ENCODE measurements around the gene ESAM.

Gene ESAM

DNA sequence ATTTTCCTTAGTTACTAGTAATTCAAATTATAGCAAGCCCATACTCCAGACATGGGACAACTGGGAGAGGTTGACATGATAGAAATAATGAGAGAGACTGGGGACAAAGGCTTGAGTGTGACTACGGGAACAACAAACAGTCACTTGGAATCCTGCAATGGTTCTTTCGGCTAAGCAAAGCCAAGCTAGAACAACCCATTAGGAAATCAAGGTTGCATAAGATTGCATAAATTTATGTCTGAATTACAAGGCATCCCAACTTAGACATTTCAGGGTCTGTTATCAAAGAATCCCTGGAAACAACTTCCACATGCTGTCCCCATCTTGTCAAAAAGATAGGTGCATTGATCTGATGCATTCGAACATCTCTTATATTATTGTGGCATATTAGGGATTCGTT lies 32.5 kb downstream of the ESAM start:
- DNase-seq (ENCODE audit: low spot score): no peak
- H3K4me2 ChIP-seq (ENCODE audit: insufficient read depth, low read length, poor library complexity, severe bottlenecking): no peak overlapping the region
- H2BK120ac ChIP-seq (ENCODE audit: low read depth, low read length): no peak overlapping the region
- H3K14ac ChIP-seq (ENCODE audit: low read length): no peak overlapping the region
- no peak overlapping the region for H2BK5ac ChIP-seq (ENCODE audit: low read length)
- no peak overlapping the region for H2AFZ ChIP-seq (ENCODE audit: low read length)
- H4K8ac ChIP-seq (ENCODE audit: low read depth, low read length): no peak overlapping the region
- H3K4ac ChIP-seq (ENCODE audit: low read length): no peak overlapping the region
- no peaks in the 10 kb centered on the region for H3K36me3 ChIP-seq (replicated peaks in 1 of 2; ENCODE audit: control insufficient read depth in 2 of 2, insufficient read depth in 2 of 2, low read length in 2 of 2)
- no peak overlapping the region for H3K27ac ChIP-seq (replicated peaks; ENCODE audit: low read length)
- no peaks in the 10 kb centered on the region for H3K79me1 ChIP-seq (ENCODE audit: low read depth, low read length)
- WGBS, 2 donors (ENCODE audit: extremely low coverage in 2 of 2, insufficient read length in 2 of 2, insufficient replicate concordance in 1 of 2): no CpG with 5 or more reads among the region's 4 CpGs
- H3K18ac ChIP-seq (ENCODE audit: low read length): no peak overlapping the region
- no peak overlapping the region for H4K91ac ChIP-seq (ENCODE audit: low read depth, low read length, poor library complexity)
- H2BK12ac ChIP-seq (ENCODE audit: low read length): no peak overlapping the region
- no peak overlapping the region for H3K9ac ChIP-seq (ENCODE audit: low read depth, low read length, poor library complexity)
- H3K23ac ChIP-seq (ENCODE audit: low read depth, low read length, poor library complexity): no peak overlapping the region
- no peak overlapping the region for H3K4me3 ChIP-seq (ENCODE audit: low read length in 2 of 2)
- peaks cover 8 to 25% of the 10 kb centered on the region in 2 donors for H3K4me1 ChIP-seq (ENCODE audit: control insufficient read depth in 2 of 2, insufficient read depth in 1 of 2, low read depth in 1 of 2, low read length in 2 of 2)
- peaks cover 0 to 2% of the 10 kb centered on the region in 2 donors for H3K9me3 ChIP-seq (replicated peaks in 1 of 2; ENCODE audit: control insufficient read depth in 2 of 2, insufficient read depth in 1 of 2, low read depth in 1 of 2, low read length in 2 of 2)
- H2AK5ac ChIP-seq (ENCODE audit: low read depth, low read length): no peak overlapping the region
- H3K27me3 ChIP-seq (ENCODE audit: control insufficient read depth in 3 of 3, insufficient read depth in 3 of 3, low read depth in 1 of 3, low read length in 3 of 3): no peaks in the 10 kb centered on the region
- H2BK15ac ChIP-seq (ENCODE audit: low read length): no peak overlapping the region

DNA sequence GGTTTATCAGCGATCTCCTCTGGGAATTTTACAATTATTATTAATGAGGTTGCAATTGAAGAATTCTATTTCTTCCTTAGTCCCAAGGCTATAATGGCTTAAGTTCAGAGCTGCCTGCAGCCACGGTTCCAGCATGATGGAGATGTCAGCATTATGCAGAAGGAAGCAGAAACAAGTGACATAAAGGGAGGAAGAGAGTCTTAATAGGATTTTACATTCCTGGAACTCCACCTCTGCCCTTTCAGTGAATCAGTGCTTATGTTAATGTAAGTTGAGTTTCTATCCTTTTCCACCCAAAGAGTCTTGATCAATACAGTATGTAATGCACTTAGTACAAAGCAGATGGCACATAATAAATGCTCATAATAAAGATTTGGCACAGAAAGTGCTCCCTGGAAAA lies 34.0 kb downstream of the ESAM start:
- Histone ChIP-seq H2BK15ac (ENCODE audit: low read length) (no peak overlapping the region), H2BK120ac (ENCODE audit: low read depth, low read length) (no peak overlapping the region), H3K36me3 (replicated peaks in 1 of 2; ENCODE audit: control insufficient read depth in 2 of 2, insufficient read depth in 2 of 2, low read length in 2 of 2) (no peaks in the 10 kb centered on the region), H2AK5ac (ENCODE audit: low read depth, low read length) (no peak overlapping the region), H4K8ac (ENCODE audit: low read depth, low read length) (no peak overlapping the region), H3K4me3 (ENCODE audit: low read length in 2 of 2) (no peak overlapping the region), H3K18ac (ENCODE audit: low read length) (no peak overlapping the region), H3K4me1 (ENCODE audit: control insufficient read depth in 2 of 2, insufficient read depth in 1 of 2, low read depth in 1 of 2, low read length in 2 of 2) (peaks cover 8 to 31% of the 10 kb centered on the region in 2 donors), H3K9me3 (replicated peaks in 1 of 2; ENCODE audit: control insufficient read depth in 2 of 2, insufficient read depth in 1 of 2, low read depth in 1 of 2, low read length in 2 of 2) (peaks cover 0 to 2% of the 10 kb centered on the region in 2 donors), H3K4me2 (ENCODE audit: insufficient read depth, low read length, poor library complexity, severe bottlenecking) (no peak overlapping the region), H3K79me1 (ENCODE audit: low read depth, low read length) (no peaks in the 10 kb centered on the region), H3K27ac (replicated peaks; ENCODE audit: low read length) (no peak overlapping the region), H3K27me3 (ENCODE audit: control insufficient read depth in 3 of 3, insufficient read depth in 3 of 3, low read depth in 1 of 3, low read length in 3 of 3) (no peaks in the 10 kb centered on the region), H2BK5ac (ENCODE audit: low read length) (no peak overlapping the region), H2BK12ac (ENCODE audit: low read length) (no peak overlapping the region), H2AFZ (ENCODE audit: low read length) (no peak overlapping the region), H4K91ac (ENCODE audit: low read depth, low read length, poor library complexity) (no peak overlapping the region), H3K14ac (ENCODE audit: low read length) (no peak overlapping the region), H3K9ac (ENCODE audit: low read depth, low read length, poor library complexity) (no peak overlapping the region), H3K23ac (ENCODE audit: low read depth, low read length, poor library complexity) (no peak overlapping the region), H3K4ac (ENCODE audit: low read length) (no peak overlapping the region)
- no CpG with 5 or more reads among the region's 2 CpGs for WGBS, 2 donors (ENCODE audit: extremely low coverage in 2 of 2, insufficient read length in 2 of 2, insufficient replicate concordance in 1 of 2)
- DNase-seq (ENCODE audit: low spot score): no peak

DNA sequence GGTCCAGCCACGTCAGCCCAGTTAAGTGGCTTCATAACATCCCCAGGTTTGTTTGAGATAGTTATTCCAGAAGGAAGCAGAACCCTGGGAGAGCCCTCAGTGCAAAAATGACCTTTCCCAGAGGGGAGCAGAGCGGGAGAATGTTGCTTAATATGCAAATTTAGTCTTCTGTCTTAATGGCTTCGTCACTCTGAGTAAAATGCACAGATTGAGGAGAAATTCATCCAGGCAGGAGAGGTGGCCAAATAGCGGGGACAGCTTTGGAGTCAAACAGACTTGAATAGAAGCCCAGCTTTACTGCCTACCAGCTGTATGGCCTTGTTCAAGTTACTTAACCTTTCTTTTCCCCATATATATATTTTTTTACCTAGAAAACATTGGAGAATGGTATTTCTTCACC lies 34.6 kb downstream of the ESAM start:
- no peak for DNase-seq (ENCODE audit: low spot score)
- Histone ChIP-seq H3K4me2 (ENCODE audit: insufficient read depth, low read length, poor library complexity, severe bottlenecking) (no peak overlapping the region), H4K8ac (ENCODE audit: low read depth, low read length) (no peak overlapping the region), H3K14ac (ENCODE audit: low read length) (no peak overlapping the region), H3K27me3 (ENCODE audit: control insufficient read depth in 3 of 3, insufficient read depth in 3 of 3, low read depth in 1 of 3, low read length in 3 of 3) (peaks cover 0 to under 1% (median 0%) of the 10 kb centered on the region in 3 experiments), H2BK12ac (ENCODE audit: low read length) (no peak overlapping the region), H2AFZ (ENCODE audit: low read length) (no peak overlapping the region), H3K79me1 (ENCODE audit: low read depth, low read length) (no peaks in the 10 kb centered on the region), H3K27ac (replicated peaks; ENCODE audit: low read length) (no peak overlapping the region), H3K4ac (ENCODE audit: low read length) (no peak overlapping the region), H2BK15ac (ENCODE audit: low read length) (no peak overlapping the region), H3K36me3 (replicated peaks in 1 of 2; ENCODE audit: control insufficient read depth in 2 of 2, insufficient read depth in 2 of 2, low read length in 2 of 2) (no peaks in the 10 kb centered on the region), H3K23ac (ENCODE audit: low read depth, low read length, poor library complexity) (no peak overlapping the region), H2BK5ac (ENCODE audit: low read length) (no peak overlapping the region), H3K4me1 (ENCODE audit: control insufficient read depth in 2 of 2, insufficient read depth in 1 of 2, low read depth in 1 of 2, low read length in 2 of 2) (peaks cover 8 to 36% of the 10 kb centered on the region in 2 donors), H3K9ac (ENCODE audit: low read depth, low read length, poor library complexity) (no peak overlapping the region), H2AK5ac (ENCODE audit: low read depth, low read length) (no peak overlapping the region), H3K18ac (ENCODE audit: low read length) (no peak overlapping the region), H3K9me3 (replicated peaks in 1 of 2; ENCODE audit: control insufficient read depth in 2 of 2, insufficient read depth in 1 of 2, low read depth in 1 of 2, low read length in 2 of 2) (peaks cover 0 to 2% of the 10 kb centered on the region in 2 donors), H3K4me3 (ENCODE audit: low read length in 2 of 2) (no peak overlapping the region), H2BK120ac (ENCODE audit: low read depth, low read length) (no peak overlapping the region), H4K91ac (ENCODE audit: low read depth, low read length, poor library complexity) (no peak overlapping the region)
- no CpG with 5 or more reads among the region's 4 CpGs for WGBS, 2 donors (ENCODE audit: extremely low coverage in 2 of 2, insufficient read length in 2 of 2, insufficient replicate concordance in 1 of 2)

DNA sequence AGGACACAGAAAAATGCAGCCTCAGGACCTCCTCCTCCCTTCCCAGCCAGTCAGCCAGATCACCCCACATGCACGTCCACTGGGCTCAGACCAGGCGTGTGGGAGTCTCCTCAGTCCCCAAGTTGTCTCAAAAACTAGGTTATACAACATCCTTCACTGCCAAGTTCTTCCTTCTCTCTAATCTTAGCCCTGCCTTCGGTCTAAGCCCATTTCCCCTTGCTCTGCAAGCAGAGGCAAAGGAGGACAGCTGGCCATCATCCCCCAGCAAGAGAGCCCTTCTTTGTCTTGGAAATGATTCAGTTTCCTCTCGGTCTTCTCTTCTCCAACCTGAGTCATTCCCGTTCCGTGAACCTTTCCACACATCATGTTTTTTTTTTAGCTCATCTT lies 36.4 kb downstream of the ESAM start:
- no peak overlapping the region for H4K91ac ChIP-seq (ENCODE audit: low read depth, low read length, poor library complexity)
- no peak overlapping the region for H2AK5ac ChIP-seq (ENCODE audit: low read depth, low read length)
- no peak overlapping the region for H3K4me3 ChIP-seq (ENCODE audit: low read length in 2 of 2)
- H3K4me1 ChIP-seq (ENCODE audit: control insufficient read depth in 2 of 2, insufficient read depth in 1 of 2, low read depth in 1 of 2, low read length in 2 of 2): peaks cover 8 to 45% of the 10 kb centered on the region in 2 donors
- H3K4me2 ChIP-seq (ENCODE audit: insufficient read depth, low read length, poor library complexity, severe bottlenecking): no peak overlapping the region
- H3K36me3 ChIP-seq (replicated peaks in 1 of 2; ENCODE audit: control insufficient read depth in 2 of 2, insufficient read depth in 2 of 2, low read length in 2 of 2): no peaks in the 10 kb centered on the region
- no peak overlapping the region for H2BK120ac ChIP-seq (ENCODE audit: low read depth, low read length)
- H4K8ac ChIP-seq (ENCODE audit: low read depth, low read length): no peak overlapping the region
- H3K14ac ChIP-seq (ENCODE audit: low read length): no peak overlapping the region
- H2BK15ac ChIP-seq (ENCODE audit: low read length): no peak overlapping the region
- H3K9me3 ChIP-seq (replicated peaks in 1 of 2; ENCODE audit: control insufficient read depth in 2 of 2, insufficient read depth in 1 of 2, low read depth in 1 of 2, low read length in 2 of 2): peaks cover 0 to 2% of the 10 kb centered on the region in 2 donors
- H3K18ac ChIP-seq (ENCODE audit: low read length): no peak overlapping the region
- no peak overlapping the region for H3K4ac ChIP-seq (ENCODE audit: low read length)
- no peak overlapping the region for H2BK12ac ChIP-seq (ENCODE audit: low read length)
- H3K9ac ChIP-seq (ENCODE audit: low read depth, low read length, poor library complexity): no peak overlapping the region
- no peak overlapping the region for H2BK5ac ChIP-seq (ENCODE audit: low read length)
- H3K23ac ChIP-seq (ENCODE audit: low read depth, low read length, poor library complexity): no peak overlapping the region
- peaks cover 0 to 10% (median 2%) of the 10 kb centered on the region in 3 experiments for H3K27me3 ChIP-seq (ENCODE audit: control insufficient read depth in 3 of 3, insufficient read depth in 3 of 3, low read depth in 1 of 3, low read length in 3 of 3)
- no peak for DNase-seq (ENCODE audit: low spot score)
- H3K79me1 ChIP-seq (ENCODE audit: low read depth, low read length): no peaks in the 10 kb centered on the region
- H3K27ac ChIP-seq (replicated peaks; ENCODE audit: low read length): no peak overlapping the region
- no CpG with 5 or more reads among the region's 6 CpGs for WGBS, 2 donors (ENCODE audit: extremely low coverage in 2 of 2, insufficient read length in 2 of 2, insufficient replicate concordance in 1 of 2)
- peak overlapping the region; percentile 87 for H2AFZ ChIP-seq (ENCODE audit: low read length)
